ENCODE measurements around the gene ST8SIA1.

Gene ST8SIA1

DNA sequence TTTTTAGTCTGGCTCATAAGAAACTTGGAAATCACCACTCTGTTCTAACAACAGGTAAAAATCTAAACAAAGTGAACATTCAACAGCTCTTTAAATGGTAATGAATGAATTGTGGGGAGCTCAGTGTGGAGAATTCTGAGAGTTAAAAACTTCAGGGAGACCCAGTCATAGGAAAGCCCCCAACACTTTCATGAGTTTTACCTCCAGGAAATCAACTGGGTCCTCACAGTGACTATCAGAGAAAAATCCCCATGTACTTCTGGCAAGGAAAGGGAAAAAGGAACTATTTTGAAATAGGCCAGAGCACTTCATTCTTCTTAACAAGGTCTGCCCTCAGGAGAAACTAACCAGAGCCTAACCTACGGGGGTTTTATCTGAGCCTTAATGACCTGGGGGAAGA is 153.8 kb downstream of the ST8SIA1 start:
- Histone ChIP-seq H3K36me3 (ENCODE audit: control insufficient read depth in 2 of 2, insufficient read depth in 1 of 2, low read length in 2 of 2) (no peaks in the 10 kb centered on the region), H3K4me1 (ENCODE audit: control insufficient read depth, insufficient read depth, low read length) (no peaks in the 10 kb centered on the region), H3K4me3 (ENCODE audit: low read depth, low read length) (no peak overlapping the region), H3K9me3 (ENCODE audit: control insufficient read depth, insufficient read depth, low read depth, low read length) (no peaks in the 10 kb centered on the region), H3K27ac (ENCODE audit: extremely low read depth, low read depth, low read length) (no peak overlapping the region)
- TF ChIP-seq ZNF514 (tag by site-specific recombination; IDR thresholded peaks at IDR 0.05) (no peak), ZNF274 (IDR thresholded peaks at IDR 0.05; ENCODE audit: low read length) (no peak), ZNF274 (tag by site-specific recombination; IDR thresholded peaks at IDR 0.05; ENCODE audit: borderline replicate concordance) (no peak), ZNF707 (tag by site-specific recombination; IDR thresholded peaks at IDR 0.05) (no peak), ZNF521 (tag by site-specific recombination; IDR thresholded peaks at IDR 0.05) (no peak), ZNF280D (tag by site-specific recombination; IDR thresholded peaks at IDR 0.05) (no peak), ZNF174 (tag by site-specific recombination; IDR thresholded peaks at IDR 0.05) (no peak), SP3 (tag by site-specific recombination; IDR thresholded peaks at IDR 0.05) (no peak)
- ChIA-PET POLR2A (no interaction called here), CTCF (no interaction called here)

DNA sequence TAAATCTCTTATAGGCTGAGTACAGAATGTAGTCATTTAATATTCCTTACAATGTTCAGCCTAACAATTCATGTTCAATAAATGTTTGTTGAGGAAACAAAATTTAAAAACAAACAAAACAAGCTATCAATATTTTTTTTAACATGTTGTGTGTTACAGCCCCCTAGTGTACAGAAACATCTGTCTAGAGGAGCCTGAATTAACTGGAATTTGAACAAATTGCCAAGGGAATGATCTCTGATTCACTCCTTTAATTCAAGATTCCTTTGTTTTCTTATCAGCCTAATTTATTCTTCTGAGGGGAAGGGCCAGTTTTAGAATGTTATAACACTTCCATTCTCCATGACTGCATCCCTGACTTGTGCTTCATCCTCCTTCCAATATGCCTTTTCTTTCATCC is 161.3 kb downstream of the ST8SIA1 start:
- POLR2A ChIA-PET: no interaction called here
- Histone ChIP-seq H3K9me3 (ENCODE audit: control insufficient read depth, insufficient read depth, low read depth, low read length) (no peaks in the 10 kb centered on the region), H3K27ac (ENCODE audit: extremely low read depth, low read depth, low read length) (no peak overlapping the region), H3K4me1 (ENCODE audit: control insufficient read depth, insufficient read depth, low read length) (no peaks in the 10 kb centered on the region), H3K36me3 (ENCODE audit: control insufficient read depth in 2 of 2, insufficient read depth in 1 of 2, low read length in 2 of 2) (no peaks in the 10 kb centered on the region), H3K4me3 (ENCODE audit: low read depth, low read length) (no peak overlapping the region)
- CTCF ChIA-PET: interaction anchor here (0.9 kb wide), 1 partner anchor 162 kb away, joined by 5 read pairs; no protein-coding TSS in a partner anchor
- TF ChIP-seq ZNF292 (tag by site-specific recombination; IDR thresholded peaks at IDR 0.05; ENCODE audit: borderline replicate concordance, low read depth) (no peak), ZBTB1 (tag by site-specific recombination; IDR thresholded peaks at IDR 0.05) (no peak), KLF8 (tag by site-specific recombination; IDR thresholded peaks at IDR 0.05) (no peak), ZFHX2 (tag by site-specific recombination; conservative IDR thresholded peaks at IDR 0.05) (no peak), ZBTB8A (tag by site-specific recombination; IDR thresholded peaks at IDR 0.05) (no peak), ZBTB21 (tag by site-specific recombination; IDR thresholded peaks at IDR 0.05) (no peak)

- Histone ChIP-seq H3K4me1 (ENCODE audit: control insufficient read depth, insufficient read depth, low read length) (no peaks in the 10 kb centered on the region), H3K9me3 (ENCODE audit: control insufficient read depth, insufficient read depth, low read depth, low read length) (no peaks in the 10 kb centered on the region), H3K27ac (ENCODE audit: extremely low read depth, low read depth, low read length) (no peak overlapping the region), H3K4me3 (ENCODE audit: low read depth, low read length) (no peak overlapping the region), H3K36me3 (ENCODE audit: control insufficient read depth in 2 of 2, insufficient read depth in 1 of 2, low read length in 2 of 2) (no peaks in the 10 kb centered on the region)
- POLR2A ChIA-PET: no interaction called here
- TF ChIP-seq, protein P1, sequence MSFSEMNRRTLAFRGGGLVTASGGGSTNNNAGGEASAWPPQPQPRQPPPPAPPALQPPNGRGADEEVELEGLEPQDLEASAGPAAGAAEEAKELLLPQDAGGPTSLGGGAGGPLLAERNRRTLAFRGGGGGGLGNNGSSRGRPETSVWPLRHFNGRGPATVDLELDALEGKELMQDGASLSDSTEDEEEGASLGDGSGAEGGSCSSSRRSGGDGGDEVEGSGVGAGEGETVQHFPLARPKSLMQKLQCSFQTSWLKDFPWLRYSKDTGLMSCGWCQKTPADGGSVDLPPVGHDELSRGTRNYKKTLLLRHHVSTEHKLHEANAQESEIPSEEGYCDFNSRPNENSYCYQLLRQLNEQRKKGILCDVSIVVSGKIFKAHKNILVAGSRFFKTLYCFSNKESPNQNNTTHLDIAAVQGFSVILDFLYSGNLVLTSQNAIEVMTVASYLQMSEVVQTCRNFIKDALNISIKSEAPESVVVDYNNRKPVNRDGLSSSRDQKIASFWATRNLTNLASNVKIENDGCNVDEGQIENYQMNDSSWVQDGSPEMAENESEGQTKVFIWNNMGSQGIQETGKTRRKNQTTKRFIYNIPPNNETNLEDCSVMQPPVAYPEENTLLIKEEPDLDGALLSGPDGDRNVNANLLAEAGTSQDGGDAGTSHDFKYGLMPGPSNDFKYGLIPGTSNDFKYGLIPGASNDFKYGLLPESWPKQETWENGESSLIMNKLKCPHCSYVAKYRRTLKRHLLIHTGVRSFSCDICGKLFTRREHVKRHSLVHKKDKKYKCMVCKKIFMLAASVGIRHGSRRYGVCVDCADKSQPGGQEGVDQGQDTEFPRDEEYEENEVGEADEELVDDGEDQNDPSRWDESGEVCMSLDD (tag by site-specific recombination; IDR thresholded peaks at IDR 0.05): no peak
- CTCF ChIA-PET: interaction anchor here (0.9 kb wide), 1 partner anchor 163 kb away, joined by 5 read pairs; no protein-coding TSS in a partner anchor
These were observed 162.0 kb downstream of the ST8SIA1 start for GRCh38 chr12:22172501-22172900.
